Activated naive CD4-positive, alpha-beta T cell treated with Interleukin-2 at 50 U/mL for 16 hours (primary cell): ENCODE results near the gene GRIA4.

Source experiments
- DNase-seq: peaks from one replicate; pipeline ENCODE4 v3.0.0-alpha.2; 2020

The GRIA4 gene

GRCh38 chr11:105609832-105610781 lies at the start of gene GRIA4:
GRIA4 (plus strand) TSS chr11:105610073; CDS start chr11:105610998, 925 bp downstream.
- no peak for DNase-seq

- no peak for DNase-seq
These were observed 36.8 kb upstream of the GRIA4 start for GRCh38 chr11:105573091-105573490.

GRCh38 chr11:105574974-105575373 lies 34.9 kb upstream of the GRIA4 start:
- DNase-seq: no peak

GRCh38 chr11:105577641-105578040 lies 32.2 kb upstream of the GRIA4 start:
- DNase-seq: no peak

- no peak for DNase-seq
These were observed 30.8 kb upstream of the GRIA4 start for GRCh38 chr11:105579111-105579510.

- no peak for DNase-seq
These were observed 27.4 kb upstream of the GRIA4 start for GRCh38 chr11:105582497-105582896.

- DNase-seq: no peak
These were observed 21.9 kb upstream of the GRIA4 start for GRCh38 chr11:105588001-105588400.

GRCh38 chr11:105589346-105589745 lies 20.5 kb upstream of the GRIA4 start:
- DNase-seq: no peak

- no peak for DNase-seq
These were observed 17.8 kb upstream of the GRIA4 start for GRCh38 chr11:105592035-105592434.

GRCh38 chr11:105598371-105598770 lies 11.5 kb upstream of the GRIA4 start:
- DNase-seq: no peak

- no peak for DNase-seq
These were observed 6.7 kb upstream of the GRIA4 start for GRCh38 chr11:105603156-105603555.

- no peak for DNase-seq
These were observed 512 bp upstream of the GRIA4 start for GRCh38 chr11:105609341-105609781.

GRCh38 chr11:105610871-105611571 lies 1.1 kb downstream of the GRIA4 start:
- no peak for DNase-seq

- no peak for DNase-seq
These were observed 1.9 kb downstream of the GRIA4 start for GRCh38 chr11:105611572-105612441.

GRCh38 chr11:105612771-105613170 lies 2.9 kb downstream of the GRIA4 start:
- no peak for DNase-seq

- no peak for DNase-seq
These were observed 3.3 kb downstream of the GRIA4 start for GRCh38 chr11:105613183-105613582.

- DNase-seq: no peak
These were observed 8.6 kb downstream of the GRIA4 start for GRCh38 chr11:105618343-105618955.

GRCh38 chr11:105619556-105619955 lies 9.7 kb downstream of the GRIA4 start:
- no peak for DNase-seq

GRCh38 chr11:105622016-105622415 lies 12.1 kb downstream of the GRIA4 start:
- DNase-seq: no peak

- DNase-seq: no peak
These were observed 22.4 kb downstream of the GRIA4 start for GRCh38 chr11:105632316-105632715.

- no peak for DNase-seq
These were observed 25.6 kb downstream of the GRIA4 start for GRCh38 chr11:105635466-105635865.

- no peak for DNase-seq
These were observed 26.6 kb downstream of the GRIA4 start for GRCh38 chr11:105636496-105636895.
